Mucosa of descending colon (tissue), 3 donors: ENCODE results near the gene COL4A2. TPM values are rescaled to one million over a fixed set of nuclear protein-coding genes. Genes with fewer than 3 reads are reported as not detected.

Experiments used
- ATAC-seq: fragments of 200-7000 bp; cut with Tn5 transposase; one replicate; pipeline ENCODE4 v1.9.1; 2020; ENCODE audit warnings: mild to moderate bottlenecking, moderate library complexity
- DNase-seq, 3 donors: peaks; one replicate each; pipeline ENCODE4 v3.0.0-alpha.2; 2020
- H3K36me3 ChIP-seq: fragments of 200-600 bp; one replicate; pipeline ENCODE4 v1.8.0; 2021; ENCODE audit warnings: low read depth, mild to moderate bottlenecking
- H3K4me1 ChIP-seq: fragments of 200-600 bp; one replicate; pipeline ENCODE4 v1.8.0; 2021; ENCODE audit warnings: low read depth, mild to moderate bottlenecking
- H3K4me3 ChIP-seq: fragments of 200-600 bp; one replicate; pipeline ENCODE4 v1.8.0; 2021; ENCODE audit warnings: mild to moderate bottlenecking
- H3K9me3 ChIP-seq: fragments of 200-600 bp; one replicate; pipeline ENCODE4 v1.8.0; 2021; ENCODE audit warnings: mild to moderate bottlenecking
- intact Hi-C, 2 donors: fragments of 100-400 bp; cut with DNase I in 1 of 2; cut with micrococcal nuclease in 1 of 2; formaldehyde crosslinking; loops; one replicate each; pipeline versions ENCODE4 v1.11.0 to v1.11.1; 2022; cut with DNase I, micrococcal nuclease
- total RNA-seq, 3 donors: library from RNA; stranded (reverse); fragmentation: NEBNext Ultra II Directional in 2 of 3; extraction: Animal tissue kit (Norgen Biotek cat#: 25700) in 2 of 3; gene quantifications; one replicate each; pipeline versions ENCODE4 v1.2.1 to v1.2.4, GENCODE V29; 2021 to 2023
- TF ChIP-seq, protein P1 (sequence below): fragments of 200-600 bp; IDR thresholded peaks from one replicate; pipeline ENCODE4 v1.8.0; 2022; ENCODE audit warnings: antibody characterized with exemption, mild to moderate bottlenecking
- donor health status: DM: no; HTN: no; CAD: no; lungs with moderate emphysema.
- donor health status: DM: no; HTN: no; CAD: no.
- donor health status: DM: no; HTN: yes; CAD: no.

COL4A2 gene
- total RNA-seq, 3 donors from 2014 or later: 33.5 to 389 (median 74.2) TPM

DNA sequence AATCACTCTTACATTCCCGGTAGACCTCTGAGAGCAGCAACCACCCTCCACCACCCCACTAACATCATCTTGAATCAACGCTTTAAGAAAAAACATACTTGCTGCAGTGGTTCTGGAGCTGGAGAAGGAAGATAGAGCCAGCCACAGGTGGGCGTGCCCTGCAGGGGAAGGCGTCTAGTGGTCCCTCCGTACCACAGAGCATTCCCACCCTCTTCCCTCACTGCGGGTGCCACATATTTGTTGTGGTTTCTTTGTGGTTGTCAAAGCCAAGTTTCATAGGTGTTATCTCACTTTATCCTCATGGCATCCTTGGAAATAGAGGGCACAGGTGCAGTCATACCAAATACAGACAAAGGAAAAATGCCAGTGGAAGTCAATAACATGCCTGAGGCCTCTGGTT lies 22.2 kb downstream of the COL4A2 start:
- ATAC-seq (no peak), DNase-seq (no peak)
- no peak overlapping the region for H3K4me3 ChIP-seq
- TF ChIP-seq, protein P1, sequence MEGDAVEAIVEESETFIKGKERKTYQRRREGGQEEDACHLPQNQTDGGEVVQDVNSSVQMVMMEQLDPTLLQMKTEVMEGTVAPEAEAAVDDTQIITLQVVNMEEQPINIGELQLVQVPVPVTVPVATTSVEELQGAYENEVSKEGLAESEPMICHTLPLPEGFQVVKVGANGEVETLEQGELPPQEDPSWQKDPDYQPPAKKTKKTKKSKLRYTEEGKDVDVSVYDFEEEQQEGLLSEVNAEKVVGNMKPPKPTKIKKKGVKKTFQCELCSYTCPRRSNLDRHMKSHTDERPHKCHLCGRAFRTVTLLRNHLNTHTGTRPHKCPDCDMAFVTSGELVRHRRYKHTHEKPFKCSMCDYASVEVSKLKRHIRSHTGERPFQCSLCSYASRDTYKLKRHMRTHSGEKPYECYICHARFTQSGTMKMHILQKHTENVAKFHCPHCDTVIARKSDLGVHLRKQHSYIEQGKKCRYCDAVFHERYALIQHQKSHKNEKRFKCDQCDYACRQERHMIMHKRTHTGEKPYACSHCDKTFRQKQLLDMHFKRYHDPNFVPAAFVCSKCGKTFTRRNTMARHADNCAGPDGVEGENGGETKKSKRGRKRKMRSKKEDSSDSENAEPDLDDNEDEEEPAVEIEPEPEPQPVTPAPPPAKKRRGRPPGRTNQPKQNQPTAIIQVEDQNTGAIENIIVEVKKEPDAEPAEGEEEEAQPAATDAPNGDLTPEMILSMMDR: no peak
- H3K9me3 ChIP-seq: no peaks in the 10 kb centered on the region
- intact Hi-C loops: no loop called here
- no peaks in the 10 kb centered on the region for H3K36me3 ChIP-seq
- no peaks in the 10 kb centered on the region for H3K4me1 ChIP-seq

DNA sequence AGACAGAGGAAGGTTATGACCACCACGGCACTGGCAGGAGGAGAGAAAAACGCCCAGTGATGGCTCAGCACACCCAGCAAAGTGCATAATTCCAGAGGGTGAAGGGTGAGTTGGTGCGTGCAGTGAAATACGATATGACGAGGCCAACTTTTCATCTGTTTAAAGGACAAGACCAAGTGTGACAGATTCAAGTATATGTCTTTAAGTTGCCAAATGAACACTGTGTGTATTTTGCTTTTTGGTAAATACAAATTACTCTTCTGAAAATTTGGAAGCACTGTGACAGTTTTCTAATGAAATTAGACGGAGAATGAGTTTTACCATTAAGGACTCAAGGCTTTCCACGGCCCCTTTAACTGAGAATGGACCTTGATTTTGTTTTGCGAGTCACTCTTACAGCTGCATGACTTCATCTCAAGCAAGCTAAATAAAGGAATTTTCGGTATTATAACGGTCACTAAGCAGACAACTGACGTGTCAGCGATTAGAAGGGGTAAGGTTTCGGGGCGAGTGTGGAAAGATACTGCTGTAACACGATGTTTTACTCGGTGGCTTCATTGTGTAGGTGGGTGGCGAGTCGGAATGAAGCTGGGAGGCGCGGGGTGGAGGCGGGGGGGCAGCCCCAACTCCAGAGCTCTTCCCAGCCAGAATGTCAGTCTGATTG lies 22.8 kb downstream of the COL4A2 start:
- intact Hi-C loops: no loop called here
- no peak overlapping the region for H3K4me3 ChIP-seq
- H3K4me1 ChIP-seq: no peaks in the 10 kb centered on the region
- TF ChIP-seq, protein P1: no peak
- DNase-seq: no peak
- H3K36me3 ChIP-seq: no peaks in the 10 kb centered on the region
- H3K9me3 ChIP-seq: no peaks in the 10 kb centered on the region
- ATAC-seq: peak; percentile 33

DNA sequence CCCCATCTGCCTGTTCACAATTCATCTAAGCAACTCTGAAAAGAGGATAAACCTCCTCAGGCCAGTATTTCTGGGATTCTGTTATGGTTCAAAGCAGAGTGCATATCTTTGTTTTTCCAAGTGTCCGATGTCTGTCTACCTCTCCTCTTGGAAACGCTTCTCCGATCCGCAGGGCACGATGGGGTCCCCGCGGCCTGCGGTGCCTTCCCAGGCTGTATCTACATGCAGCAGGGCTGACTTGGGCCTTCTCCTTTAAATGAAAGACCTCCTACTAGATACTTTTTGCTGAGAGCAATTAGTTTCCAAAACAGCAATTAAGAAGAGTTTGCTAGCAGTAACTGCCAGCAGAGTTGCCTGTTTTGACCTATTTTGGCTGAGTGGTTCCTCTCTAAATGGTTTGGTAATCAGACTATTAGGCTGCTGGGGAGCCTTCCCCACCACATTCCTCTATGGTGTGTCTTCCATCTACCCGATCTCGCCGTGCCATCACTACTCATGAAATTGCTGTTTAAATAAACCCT lies 23.5 kb downstream of the COL4A2 start:
- TF ChIP-seq, protein P1: no peak
- peak; percentile 44 for ATAC-seq
- no peaks in the 10 kb centered on the region for H3K9me3 ChIP-seq
- H3K4me3 ChIP-seq: no peak overlapping the region
- intact Hi-C loops: no loop called here
- no peaks in the 10 kb centered on the region for H3K4me1 ChIP-seq
- no peaks in the 10 kb centered on the region for H3K36me3 ChIP-seq
- no peak for DNase-seq

DNA sequence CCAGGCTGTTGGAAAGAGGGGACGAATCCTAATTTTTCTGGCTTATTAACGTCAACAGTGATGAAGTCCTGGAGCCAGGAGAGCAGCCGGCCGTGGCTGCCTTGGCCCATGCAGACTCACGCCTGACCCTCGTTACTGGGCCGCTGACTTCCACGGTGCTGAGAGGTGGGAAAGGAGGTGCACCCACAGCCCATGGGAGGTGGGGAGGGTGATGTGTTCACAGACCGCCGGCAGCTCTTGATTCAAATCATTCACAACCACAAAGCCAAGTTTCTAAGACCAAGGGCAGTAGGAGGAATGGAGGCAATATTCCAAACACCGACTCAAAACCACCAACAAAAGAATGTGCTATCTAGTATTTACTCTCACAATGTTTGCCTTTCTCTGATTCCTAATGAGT lies 24.3 kb downstream of the COL4A2 start:
- Histone ChIP-seq H3K9me3 (no peaks in the 10 kb centered on the region), H3K36me3 (no peaks in the 10 kb centered on the region), H3K4me1 (no peaks in the 10 kb centered on the region), H3K4me3 (no peak overlapping the region)
- intact Hi-C loops: no loop called here
- TF ChIP-seq, protein P1: no peak
- ATAC-seq (no peak), DNase-seq (no peak)

DNA sequence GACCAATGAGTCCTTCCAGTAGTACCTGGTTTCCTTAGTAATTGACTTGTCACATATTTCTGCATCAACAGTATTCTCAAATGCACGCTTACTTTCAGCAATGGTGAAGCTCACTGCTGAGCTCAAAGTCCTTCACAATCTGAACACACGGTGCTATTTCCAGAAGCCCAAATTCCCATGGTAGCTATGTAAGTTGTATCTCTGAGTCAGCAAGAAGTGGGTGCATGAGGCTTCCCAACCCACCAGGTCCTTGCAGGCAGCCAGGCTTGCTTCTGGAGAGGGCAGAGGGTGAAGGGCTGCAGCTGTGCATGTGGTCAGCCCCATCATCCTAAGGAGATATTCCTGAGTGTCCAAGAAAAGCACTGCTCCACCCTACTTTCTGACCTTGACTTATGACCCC lies 25.7 kb downstream of the COL4A2 start:
- DNase-seq (no peak), ATAC-seq (no peak)
- Histone ChIP-seq H3K4me1 (no peaks in the 10 kb centered on the region), H3K4me3 (no peak overlapping the region), H3K36me3 (no peaks in the 10 kb centered on the region), H3K9me3 (no peaks in the 10 kb centered on the region)
- intact Hi-C loops: no loop called here
- TF ChIP-seq, protein P1: no peak
